Lower leg skin (tissue), 3 donors: Measurements from ENCODE around the gene UST.

Experiments
- CTCF ChIP-seq, 3 donors: fragments of 450-650 bp; IDR thresholded peaks; one replicate each; pipeline ENCODE4 v1.5.1; 2016; ENCODE audit warnings: antibody characterized with exemption in 3 of 3, mild to moderate bottlenecking in 3 of 3, moderate library complexity in 2 of 3
- POLR2A ChIP-seq, 2 donors: fragments of 450-650 bp; IDR thresholded peaks; one replicate each; pipeline ENCODE4 v1.6.1; 2016 to 2017; ENCODE audit warnings: antibody characterized with exemption in 2 of 2, mild to moderate bottlenecking in 1 of 2, moderate library complexity in 1 of 2

DNA sequence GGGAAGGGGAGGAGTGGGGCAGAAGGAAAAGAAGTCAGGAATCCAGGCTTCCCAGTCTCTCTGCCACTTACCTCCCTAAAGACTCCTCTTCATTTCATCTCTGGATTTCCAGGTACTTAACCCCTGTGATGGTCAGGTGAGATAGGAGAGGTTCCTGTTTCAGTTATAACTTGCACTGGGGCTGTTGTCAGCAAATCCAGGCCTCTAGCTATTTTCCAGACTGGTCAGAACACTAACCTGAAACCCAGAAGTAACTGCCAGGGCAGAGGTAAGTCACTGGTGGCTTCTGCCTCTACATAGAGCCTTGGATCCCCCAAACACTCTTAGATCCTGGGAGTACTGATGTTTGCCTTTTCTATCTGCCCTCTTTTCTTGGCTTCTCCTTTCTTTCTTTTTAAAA is 337.2 kb downstream of the UST start:
- TF ChIP-seq CTCF (IDR thresholded peaks at IDR 0.05) (no peak), POLR2A (IDR thresholded peaks at IDR 0.05) (no peak)
